Naive thymus-derived CD8-positive, alpha-beta T cell (primary cell): ENCODE results near the gene CALM1. TPM values are rescaled to one million over a fixed set of nuclear protein-coding genes. Genes with fewer than 3 reads are reported as not detected.
A peak's percentile ranks its signal among the peaks of the same experiment; 100 is the strongest.

Source experiments
- ATAC-seq, 2 donors: fragments of 150-1000 bp; cut with Tn5 transposase in 1 of 2; sonication (Bioruptor Pico), chemical (Tn5 transposase) in 1 of 2; 1 replicate in 1 of 2; 2 replicates in 1 of 2; pipeline ENCODE4 v1.10.0; 2021; ENCODE audit warnings: mild to moderate bottlenecking in 2 of 2, moderate library complexity in 2 of 2
- POLR2A ChIA-PET: fragments of 350-600 bp; sonication (Branson Sonifier 250); formaldehyde crosslinking; loops from one replicate; lab custom pipeline; 2021; ENCODE audit warnings: antibody characterized with exemption; lab: Charles Lee
- DNase-seq, 10 donors: peaks; one replicate each; pipeline versions ENCODE4 v3.0.0 to v3.0.0-alpha.2; 2020 to 2022
- H3K27ac Mint-ChIP-seq, 10 donors: one replicate each; pipeline ENCODE4 v1.8.0; 2020 to 2022; ENCODE audit warnings: mild to moderate bottlenecking in 10 of 10, mixed read lengths in 10 of 10, moderate library complexity in 4 of 10, inconsistent platforms in 1 of 10
- H3K27me3 Mint-ChIP-seq, 5 donors: one replicate each; pipeline ENCODE4 v1.8.0; 2021 to 2022; ENCODE audit warnings: mixed read lengths in 5 of 5
- H3K36me3 Mint-ChIP-seq, 3 donors: one replicate each; pipeline ENCODE4 v1.8.0; 2020 to 2022; ENCODE audit warnings: mixed read lengths in 3 of 3, mild to moderate bottlenecking in 2 of 3, inconsistent platforms in 1 of 3
- H3K4me1 Mint-ChIP-seq, 4 donors: one replicate each; pipeline ENCODE4 v1.8.0; 2021 to 2022; ENCODE audit warnings: mixed read lengths in 4 of 4
- H3K4me3 Mint-ChIP-seq, 10 donors: one replicate each; pipeline ENCODE4 v1.8.0; 2020 to 2022; ENCODE audit warnings: mild to moderate bottlenecking in 10 of 10, mixed read lengths in 10 of 10, moderate library complexity in 6 of 10, inconsistent platforms in 1 of 10
- H3K9me3 Mint-ChIP-seq, 9 donors: one replicate each; pipeline ENCODE4 v1.8.0; 2020 to 2022; ENCODE audit warnings: mixed read lengths in 9 of 9, mild to moderate bottlenecking in 3 of 9, inconsistent platforms in 1 of 9, moderate library complexity in 1 of 9
- polyA plus RNA-seq, 3 donors: library from polyadenylated mRNA; unstranded; fragments of 300-500 nt; fragmentation: Illumina TruSeq; gene quantifications; one replicate each; pipeline ENCODE4 v1.2.3, GENCODE V29; 2021
- total RNA-seq, 8 experiments: library from RNA in 2 of 8; stranded (reverse) in 2 of 8; gene quantifications; one replicate each; pipeline ENCODE4 v1.2.3 and lab custom pipeline; 2021 to 2026

CALM1 gene
- total and polyA plus RNA-seq, 5 experiments from 2014 or later = 735 to 2,853 (median 1,900) TPM

- H3K27me3 Mint-ChIP-seq = peaks cover 0 to 3% (median 0%) of the 10 kb centered on the region in 5 donors
- no peak overlapping the region for H3K27ac Mint-ChIP-seq
- H3K9me3 Mint-ChIP-seq = no peaks in the 10 kb centered on the region
- H3K4me3 Mint-ChIP-seq = no peak overlapping the region
- ATAC-seq = no peak
- H3K4me1 Mint-ChIP-seq = no peaks in the 10 kb centered on the region
- no peak for DNase-seq
- no peaks in the 10 kb centered on the region for H3K36me3 Mint-ChIP-seq
- POLR2A ChIA-PET = interaction anchor here (0.6 kb wide), 1 partner anchor 277 kb away, joined by 3 read pairs; no protein-coding TSS in a partner anchor
Observed at GRCh38 chr14:90434370-90435020, 37.7 kb downstream of the CALM1 start.

GRCh38 chr14:90438841-90439240, 42.0 kb downstream of the CALM1 start:
- H3K4me1 Mint-ChIP-seq = peaks cover 0 to 3% (median 0%) of the 10 kb centered on the region in 4 donors
- ATAC-seq (no peak), DNase-seq (no peak)
- no peak overlapping the region for H3K4me3 Mint-ChIP-seq
- POLR2A ChIA-PET = no interaction called here
- peaks cover 0 to 6% (median 0%) of the 10 kb centered on the region in 5 donors for H3K27me3 Mint-ChIP-seq
- H3K27ac Mint-ChIP-seq = no peak overlapping the region
- H3K9me3 Mint-ChIP-seq = no peaks in the 10 kb centered on the region
- no peaks in the 10 kb centered on the region for H3K36me3 Mint-ChIP-seq

- DNase-seq = no peak
- Mint-ChIP-seq H3K4me3 (no peak overlapping the region), H3K4me1 (peaks cover 0 to 5% (median 0%) of the 10 kb centered on the region in 4 donors), H3K27me3 (peaks cover 0 to 6% (median 0%) of the 10 kb centered on the region in 5 donors), H3K9me3 (no peaks in the 10 kb centered on the region), H3K36me3 (no peaks in the 10 kb centered on the region), H3K27ac (no peak overlapping the region)
- no peak for ATAC-seq
- POLR2A ChIA-PET = no interaction called here
Observed at GRCh38 chr14:90440021-90440451, 43.2 kb downstream of the CALM1 start.

DNA sequence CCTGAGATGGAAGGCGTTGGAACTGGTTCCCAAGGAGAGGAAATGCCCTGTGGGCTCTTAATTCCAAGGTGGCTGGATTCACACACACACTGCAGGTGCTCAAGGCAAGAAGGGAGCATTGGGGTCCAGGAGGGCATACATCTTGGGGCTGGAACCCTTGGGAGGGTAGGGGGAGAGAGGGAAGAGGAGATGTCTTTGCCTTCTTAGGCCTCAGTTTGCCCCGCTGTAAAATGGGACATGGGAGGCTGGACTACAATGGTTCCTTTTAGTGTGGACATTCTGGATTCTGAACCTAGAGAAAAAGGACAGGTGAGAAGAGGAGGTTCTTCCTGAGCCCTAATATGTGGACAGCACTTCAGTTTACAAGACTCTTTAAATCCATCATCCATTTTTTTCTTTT, 43.8 kb downstream of the CALM1 start:
- DNase-seq (no peak), ATAC-seq (no peak)
- peaks cover 0 to 4% (median 0%) of the 10 kb centered on the region in 9 donors for H3K9me3 Mint-ChIP-seq
- H3K27me3 Mint-ChIP-seq = peaks cover 0 to 5% (median 0%) of the 10 kb centered on the region in 5 donors
- H3K4me3 Mint-ChIP-seq = no peak overlapping the region
- H3K36me3 Mint-ChIP-seq = no peaks in the 10 kb centered on the region
- H3K4me1 Mint-ChIP-seq = peaks cover 0 to 5% (median 0%) of the 10 kb centered on the region in 4 donors
- POLR2A ChIA-PET = no interaction called here
- no peak overlapping the region for H3K27ac Mint-ChIP-seq

GRCh38 chr14:90442388-90442787, 45.6 kb downstream of the CALM1 start:
- Mint-ChIP-seq H3K27me3 (peaks cover 0 to 3% (median 2%) of the 10 kb centered on the region in 5 donors), H3K4me3 (no peak overlapping the region), H3K36me3 (peaks cover 0 to 2% (median 0%) of the 10 kb centered on the region in 3 donors), H3K27ac (no peak overlapping the region), H3K4me1 (peaks cover 0 to 5% (median 0%) of the 10 kb centered on the region in 4 donors), H3K9me3 (peaks cover 0 to 4% (median 0%) of the 10 kb centered on the region in 9 donors)
- DNase-seq = no peak
- no peak for ATAC-seq
- POLR2A ChIA-PET = no interaction called here

- Mint-ChIP-seq H3K27me3 (peaks cover 0 to 3% (median 2%) of the 10 kb centered on the region in 5 donors), H3K4me1 (peaks cover 0 to 5% (median 0%) of the 10 kb centered on the region in 4 donors), H3K36me3 (peaks cover 0 to 11% (median 0%) of the 10 kb centered on the region in 3 donors), H3K27ac (peak overlapping the region in 1 of 10 donors; percentile 6), H3K4me3 (no peak overlapping the region), H3K9me3 (peaks cover 0 to 12% (median 3%) of the 10 kb centered on the region in 9 donors)
- POLR2A ChIA-PET = no interaction called here
- DNase-seq (no peak), ATAC-seq (no peak)
Observed at GRCh38 chr14:90443161-90444076, 46.6 kb downstream of the CALM1 start.

DNA sequence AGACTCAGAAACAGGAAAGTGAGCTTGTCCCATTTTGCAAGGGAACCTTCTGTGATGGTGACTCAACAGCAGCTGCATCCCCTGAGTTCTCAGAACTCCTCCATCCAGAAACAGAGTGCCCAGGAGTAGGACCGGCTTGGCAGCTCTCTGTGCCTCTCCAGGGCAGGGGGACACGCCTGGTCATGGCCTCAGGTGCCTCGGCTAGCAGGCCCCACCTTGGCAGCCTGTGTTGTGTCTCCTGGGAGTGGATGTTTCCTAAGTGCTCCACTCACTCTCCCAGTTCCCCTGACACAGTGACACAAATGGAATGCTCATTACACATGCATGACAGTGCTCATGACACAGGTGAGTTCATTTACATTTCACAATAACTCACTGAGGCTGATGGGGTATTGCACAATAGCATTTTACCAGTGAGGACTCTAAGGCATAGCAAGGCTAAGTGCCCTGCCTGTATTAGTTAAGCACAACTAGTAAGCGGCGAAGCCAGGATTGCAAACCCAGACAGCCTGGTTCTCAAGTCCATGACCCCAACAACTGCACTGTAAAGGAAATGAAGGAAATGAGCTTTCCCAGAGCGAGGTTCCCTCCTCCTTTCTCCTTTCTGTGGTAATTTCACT, 47.4 kb downstream of the CALM1 start:
- H3K27me3 Mint-ChIP-seq = peaks cover 0 to 3% (median 2%) of the 10 kb centered on the region in 5 donors
- H3K36me3 Mint-ChIP-seq = peaks cover 0 to 11% (median 0%) of the 10 kb centered on the region in 3 donors
- ATAC-seq = no peak
- H3K4me3 Mint-ChIP-seq = no peak overlapping the region
- H3K4me1 Mint-ChIP-seq = peaks cover 0 to 5% (median 0%) of the 10 kb centered on the region in 4 donors
- DNase-seq = no peak
- no peak overlapping the region for H3K27ac Mint-ChIP-seq
- peaks cover 0 to 12% (median 3%) of the 10 kb centered on the region in 9 donors for H3K9me3 Mint-ChIP-seq
- POLR2A ChIA-PET = no interaction called here

DNA sequence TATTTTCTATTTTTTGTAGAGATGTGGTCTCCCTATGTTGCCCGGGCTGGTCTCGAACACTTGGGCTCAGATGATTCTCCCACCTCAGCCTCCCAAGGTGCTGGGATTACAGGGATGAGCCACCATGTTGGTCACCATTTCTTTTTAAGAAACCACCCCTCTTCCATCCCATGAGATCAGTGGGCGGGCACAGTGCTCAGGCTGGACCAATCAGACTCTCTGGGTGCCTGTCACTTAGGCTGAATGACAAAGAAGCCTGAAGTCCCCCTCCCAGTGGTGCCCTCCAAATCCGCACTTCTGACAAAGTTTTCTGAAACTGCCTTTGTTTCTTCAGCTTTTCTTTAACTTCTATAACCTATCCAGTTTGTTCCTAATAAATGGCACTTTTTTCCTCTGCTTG, 48.2 kb downstream of the CALM1 start:
- no peak overlapping the region for H3K27ac Mint-ChIP-seq
- H3K27me3 Mint-ChIP-seq = peaks cover 0 to 3% (median 2%) of the 10 kb centered on the region in 5 donors
- H3K36me3 Mint-ChIP-seq = peaks cover 0 to 11% (median 0%) of the 10 kb centered on the region in 3 donors
- no peak for DNase-seq
- no peak overlapping the region for H3K4me3 Mint-ChIP-seq
- ATAC-seq = no peak
- POLR2A ChIA-PET = no interaction called here
- H3K9me3 Mint-ChIP-seq = peaks cover 0 to 12% (median 3%) of the 10 kb centered on the region in 9 donors
- H3K4me1 Mint-ChIP-seq = peaks cover 0 to 5% (median 0%) of the 10 kb centered on the region in 4 donors

- DNase-seq (no peak), ATAC-seq (no peak)
- H3K27me3 Mint-ChIP-seq = peaks cover 0 to 4% (median 2%) of the 10 kb centered on the region in 5 donors
- POLR2A ChIA-PET = no interaction called here
- H3K4me3 Mint-ChIP-seq = no peak overlapping the region
- H3K9me3 Mint-ChIP-seq = peaks cover 0 to 12% (median 3%) of the 10 kb centered on the region in 9 donors
- H3K36me3 Mint-ChIP-seq = peaks cover 0 to 11% (median 0%) of the 10 kb centered on the region in 3 donors
- peak overlapping the region in 1 of 10 donors; percentile 16 for H3K27ac Mint-ChIP-seq
- H3K4me1 Mint-ChIP-seq = peaks cover 0 to 5% (median 0%) of the 10 kb centered on the region in 4 donors
Observed at GRCh38 chr14:90446405-90446804, 49.6 kb downstream of the CALM1 start.

DNA sequence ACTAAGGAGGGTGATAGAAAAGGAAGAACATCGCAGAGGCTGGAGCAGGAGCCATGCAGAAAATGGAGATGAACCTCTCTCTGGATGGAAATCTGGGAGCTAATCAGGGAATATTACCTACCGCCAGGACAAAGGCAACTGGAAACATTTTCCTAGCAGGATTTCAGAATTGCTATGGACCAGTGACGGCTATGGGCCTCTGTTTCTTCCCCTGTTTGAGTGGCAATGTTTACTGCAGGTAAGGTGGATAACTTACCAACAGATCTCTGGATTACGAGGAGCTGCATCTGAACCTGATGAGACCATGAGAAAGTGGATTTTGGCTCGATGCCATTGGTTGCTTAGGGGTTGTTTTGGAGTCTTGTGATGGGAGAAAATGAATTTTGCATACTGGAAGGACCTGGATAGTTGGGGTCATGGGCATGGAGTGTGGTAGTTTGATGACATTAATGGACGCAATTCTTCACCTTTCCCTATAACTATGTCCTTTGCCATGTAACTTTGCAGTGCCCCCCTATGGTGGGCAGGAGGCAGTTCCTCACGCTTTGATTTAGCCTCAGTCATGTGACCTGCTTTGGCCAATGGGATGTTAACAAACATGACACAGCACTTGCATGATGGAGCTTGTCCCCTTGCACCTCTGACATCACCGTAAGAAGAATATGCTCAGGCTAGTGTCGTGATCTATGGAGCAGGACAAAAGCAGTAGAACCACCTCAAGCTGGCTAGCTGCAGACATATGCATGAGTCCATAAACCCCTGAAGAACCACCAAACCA, 51.1 kb downstream of the CALM1 start:
- H3K4me3 Mint-ChIP-seq = no peak overlapping the region
- peaks cover 0 to 12% (median 3%) of the 10 kb centered on the region in 9 donors for H3K9me3 Mint-ChIP-seq
- no peak for ATAC-seq
- H3K4me1 Mint-ChIP-seq = peaks cover 0 to 14% (median 5%) of the 10 kb centered on the region in 4 donors
- peaks cover 0 to 2% (median 0%) of the 10 kb centered on the region in 5 donors for H3K27me3 Mint-ChIP-seq
- no peak overlapping the region for H3K27ac Mint-ChIP-seq
- POLR2A ChIA-PET = no interaction called here
- DNase-seq = no peak
- peaks cover 0 to 11% (median 0%) of the 10 kb centered on the region in 3 donors for H3K36me3 Mint-ChIP-seq

DNA sequence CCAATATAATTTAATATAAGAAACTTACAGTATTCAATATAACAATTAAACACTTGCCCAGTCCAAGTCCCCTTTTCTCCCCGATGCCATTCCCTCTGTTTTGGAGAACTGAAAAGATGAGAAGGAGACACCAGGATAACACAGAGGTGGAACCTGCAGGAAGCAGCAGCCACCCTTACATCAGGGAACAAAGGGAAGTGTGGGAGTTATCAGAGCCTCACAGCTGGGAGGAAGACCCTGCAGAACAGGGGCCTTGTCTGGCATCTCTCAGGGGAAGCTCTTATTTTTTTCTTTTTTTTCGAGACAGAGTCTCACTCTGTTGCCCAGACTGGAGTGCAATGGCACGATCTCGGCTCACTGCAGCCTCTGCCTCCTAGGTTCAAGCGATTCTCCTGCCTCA, 52.6 kb downstream of the CALM1 start:
- peaks cover 0 to 11% (median 0%) of the 10 kb centered on the region in 3 donors for H3K36me3 Mint-ChIP-seq
- H3K4me1 Mint-ChIP-seq = peaks cover 0 to 14% (median 3%) of the 10 kb centered on the region in 4 donors
- POLR2A ChIA-PET = no interaction called here

More for the DNA sequence above, 52.6 kb downstream of the CALM1 start:
- Mint-ChIP-seq H3K4me3 (no peak overlapping the region), H3K9me3 (peaks cover 0 to 12% (median 3%) of the 10 kb centered on the region in 9 donors), H3K27ac (no peak overlapping the region), H3K27me3 (peaks cover 0 to 2% (median 0%) of the 10 kb centered on the region in 5 donors)
- DNase-seq = no peak
- ATAC-seq = no peak
